ENCODE results near the gene CSMD2.

Gene CSMD2

DNA sequence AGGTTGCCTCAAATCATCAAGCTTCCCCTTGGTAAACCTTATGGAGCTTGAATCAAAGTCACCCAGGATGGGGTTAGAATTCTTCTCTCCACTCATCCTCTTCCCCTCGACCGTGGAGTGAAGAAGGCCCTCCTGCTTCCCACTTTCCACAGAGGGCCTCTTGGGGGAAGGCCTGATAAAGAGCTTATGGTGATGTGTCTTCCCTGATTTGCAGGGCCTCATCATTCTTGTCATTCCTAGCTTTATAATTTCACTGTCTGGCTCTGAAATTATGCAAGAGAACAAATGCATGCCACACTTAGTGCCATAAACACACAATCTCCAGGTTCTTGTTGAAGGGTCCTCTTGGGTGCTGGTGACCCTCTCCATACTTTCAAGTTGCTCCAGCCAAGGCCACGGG is 199.9 kb downstream of the CSMD2 start:
- no peaks in the 10 kb centered on the region for H4K20me1 ChIP-seq (ENCODE audit: insufficient read depth, low read length)

DNA sequence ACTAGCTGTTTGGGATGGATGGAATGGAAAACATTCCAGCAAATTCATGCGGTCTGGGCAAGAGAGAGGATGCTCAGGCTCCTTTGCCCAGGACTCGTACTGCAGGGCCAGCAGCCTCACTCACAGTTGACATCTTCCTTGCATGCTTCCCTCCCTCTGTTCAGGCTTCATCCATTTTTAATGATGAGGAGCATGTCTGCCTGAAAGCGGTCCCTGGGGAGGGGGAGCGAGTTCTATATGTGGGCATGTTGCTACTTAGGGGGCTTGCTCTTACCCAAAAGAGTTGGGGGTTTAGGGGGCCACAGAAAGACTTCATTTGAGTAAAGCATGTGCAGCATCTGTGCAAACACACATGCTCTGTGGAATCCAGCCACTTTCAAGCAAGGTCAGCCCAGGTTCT is 203.0 kb downstream of the CSMD2 start:
- no peaks in the 10 kb centered on the region for H3F3A ChIP-seq (ENCODE audit: insufficient read depth, low read length)
- DNase-seq: no peak
- no peak overlapping the region for H3K27ac ChIP-seq (ENCODE audit: low read length)
- no peaks in the 10 kb centered on the region for H3K36me3 ChIP-seq (replicated peaks; ENCODE audit: insufficient read depth, low read length)
- no peak overlapping the region for H2AFZ ChIP-seq (ENCODE audit: low read length)
- no peak overlapping the region for H3K4me3 ChIP-seq (ENCODE audit: low read length)
- no peaks in the 10 kb centered on the region for H3K9me2 ChIP-seq (replicated peaks; ENCODE audit: insufficient read depth, low read length)
- no peak overlapping the region for H3K4me2 ChIP-seq (ENCODE audit: low read depth, low read length)
- no peak overlapping the region for H3K9ac ChIP-seq (ENCODE audit: low read length)
- peaks cover 8% of the 10 kb centered on the region; the same call in 1 of the 2 replicates for H3K27me3 ChIP-seq (replicated peaks; ENCODE audit: insufficient read depth, low read length)
- no peaks in the 10 kb centered on the region for H3K4me1 ChIP-seq (ENCODE audit: low read length)
- H4K20me1 ChIP-seq (ENCODE audit: insufficient read depth, low read length): no peaks in the 10 kb centered on the region
- H3K9me3 ChIP-seq (replicated peaks; ENCODE audit: insufficient read depth, low read length): no peaks in the 10 kb centered on the region
- no peaks in the 10 kb centered on the region for H3K79me2 ChIP-seq (ENCODE audit: low read length)
- no peak for TF ChIP-seq EZH2 (optimal IDR thresholded peaks at IDR 0.05; ENCODE audit: low read depth, low read length)
- TF ChIP-seq, protein P1, sequence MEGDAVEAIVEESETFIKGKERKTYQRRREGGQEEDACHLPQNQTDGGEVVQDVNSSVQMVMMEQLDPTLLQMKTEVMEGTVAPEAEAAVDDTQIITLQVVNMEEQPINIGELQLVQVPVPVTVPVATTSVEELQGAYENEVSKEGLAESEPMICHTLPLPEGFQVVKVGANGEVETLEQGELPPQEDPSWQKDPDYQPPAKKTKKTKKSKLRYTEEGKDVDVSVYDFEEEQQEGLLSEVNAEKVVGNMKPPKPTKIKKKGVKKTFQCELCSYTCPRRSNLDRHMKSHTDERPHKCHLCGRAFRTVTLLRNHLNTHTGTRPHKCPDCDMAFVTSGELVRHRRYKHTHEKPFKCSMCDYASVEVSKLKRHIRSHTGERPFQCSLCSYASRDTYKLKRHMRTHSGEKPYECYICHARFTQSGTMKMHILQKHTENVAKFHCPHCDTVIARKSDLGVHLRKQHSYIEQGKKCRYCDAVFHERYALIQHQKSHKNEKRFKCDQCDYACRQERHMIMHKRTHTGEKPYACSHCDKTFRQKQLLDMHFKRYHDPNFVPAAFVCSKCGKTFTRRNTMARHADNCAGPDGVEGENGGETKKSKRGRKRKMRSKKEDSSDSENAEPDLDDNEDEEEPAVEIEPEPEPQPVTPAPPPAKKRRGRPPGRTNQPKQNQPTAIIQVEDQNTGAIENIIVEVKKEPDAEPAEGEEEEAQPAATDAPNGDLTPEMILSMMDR (IDR thresholded peaks at IDR 0.05; ENCODE audit: low read length): no peak
- TF ChIP-seq EZH2phosphoT487 (IDR thresholded peaks at IDR 0.05; ENCODE audit: low read length): no peak

More for the DNA sequence above, 199.9 kb downstream of the CSMD2 start:
- DNase-seq: no peak
- Histone ChIP-seq H3K79me2 (ENCODE audit: low read length) (no peaks in the 10 kb centered on the region), H3K9me3 (replicated peaks; ENCODE audit: insufficient read depth, low read length) (no peaks in the 10 kb centered on the region), H2AFZ (ENCODE audit: low read length) (no peak overlapping the region), H3K27me3 (replicated peaks; ENCODE audit: insufficient read depth, low read length) (peaks cover 8% of the 10 kb centered on the region; the same call in 1 of the 2 replicates), H3K9ac (ENCODE audit: low read length) (no peak overlapping the region), H3K9me2 (replicated peaks; ENCODE audit: insufficient read depth, low read length) (no peaks in the 10 kb centered on the region), H3K4me1 (ENCODE audit: low read length) (no peaks in the 10 kb centered on the region), H3K4me3 (ENCODE audit: low read length) (no peak overlapping the region), H3F3A (ENCODE audit: insufficient read depth, low read length) (no peaks in the 10 kb centered on the region), H3K27ac (ENCODE audit: low read length) (no peak overlapping the region), H3K36me3 (replicated peaks; ENCODE audit: insufficient read depth, low read length) (no peaks in the 10 kb centered on the region), H3K4me2 (ENCODE audit: low read depth, low read length) (no peak overlapping the region)
- TF ChIP-seq EZH2 (optimal IDR thresholded peaks at IDR 0.05; ENCODE audit: low read depth, low read length): no peak
- TF ChIP-seq, protein P1 (IDR thresholded peaks at IDR 0.05; ENCODE audit: low read length): no peak
- no peak for TF ChIP-seq EZH2phosphoT487 (IDR thresholded peaks at IDR 0.05; ENCODE audit: low read length)

GRCh38 chr1:33960188-33960895 is 204.7 kb downstream of the CSMD2 start:
- no peaks in the 10 kb centered on the region for H3K9me3 ChIP-seq (replicated peaks; ENCODE audit: insufficient read depth, low read length)
- no peaks in the 10 kb centered on the region for H3K9me2 ChIP-seq (replicated peaks; ENCODE audit: insufficient read depth, low read length)
- H3K4me3 ChIP-seq (ENCODE audit: low read length): no peak overlapping the region
- no peak overlapping the region for H2AFZ ChIP-seq (ENCODE audit: low read length)
- H3K4me2 ChIP-seq (ENCODE audit: low read depth, low read length): no peak overlapping the region
- 0 out of 2 replicates have a peak, but pooled peaks cover 3% of the 10 kb centered on the region for H3K27me3 ChIP-seq (replicated peaks; ENCODE audit: insufficient read depth, low read length)
- no peaks in the 10 kb centered on the region for H3K4me1 ChIP-seq (ENCODE audit: low read length)
- no peaks in the 10 kb centered on the region for H3K36me3 ChIP-seq (replicated peaks; ENCODE audit: insufficient read depth, low read length)
- H3K27ac ChIP-seq (ENCODE audit: low read length): no peak overlapping the region
- H3K79me2 ChIP-seq (ENCODE audit: low read length): no peaks in the 10 kb centered on the region
- TF ChIP-seq EZH2phosphoT487 (IDR thresholded peaks at IDR 0.05; ENCODE audit: low read length) (no peak), EZH2 (optimal IDR thresholded peaks at IDR 0.05; ENCODE audit: low read depth, low read length) (no peak)
- TF ChIP-seq, protein P1 (IDR thresholded peaks at IDR 0.05; ENCODE audit: low read length): no peak
- H3F3A ChIP-seq (ENCODE audit: insufficient read depth, low read length): no peaks in the 10 kb centered on the region
- DNase-seq: no peak
- no peaks in the 10 kb centered on the region for H4K20me1 ChIP-seq (ENCODE audit: insufficient read depth, low read length)
- H3K9ac ChIP-seq (ENCODE audit: low read length): no peak overlapping the region

Data from MM.1S (cell line).